Iris pigment epithelial cell (primary cell): ENCODE results near the gene EPS8L1.
A peak's percentile ranks its signal among the peaks of the same experiment; 100 is the strongest.
"Not testable (repeated sequence)": the region's sequence is repeated elsewhere in the genome, so short reads cannot be mapped to it uniquely, and the experiment has no call there.

Experiments
- DNase-seq: peaks from one replicate; pipeline ENCODE4 v3.0.0-alpha.2; 2011; ENCODE audit warnings: low read depth

Gene EPS8L1

GRCh38 chr19:55075371-55075998 lies at the start of gene EPS8L1:
EPS8L1 (plus strand) TSS chr19:55075869; CDS start chr19:55076445, 576 bp downstream.
- no peak for DNase-seq

- not testable (repeated sequence) for DNase-seq
Measured at GRCh38 chr19:55027140-55027471, 48.6 kb upstream of the EPS8L1 start.

GRCh38 chr19:55027472-55028337 lies 48.0 kb upstream of the EPS8L1 start:
- DNase-seq, result peak; percentile 3

GRCh38 chr19:55028757-55029156 lies 46.9 kb upstream of the EPS8L1 start:
- DNase-seq, result no peak

- DNase-seq, result no peak
Measured at GRCh38 chr19:55031178-55031577, 44.5 kb upstream of the EPS8L1 start.

- DNase-seq, result no peak
Measured at GRCh38 chr19:55032170-55032800, 43.4 kb upstream of the EPS8L1 start.

- not testable (repeated sequence) for DNase-seq
Measured at GRCh38 chr19:55032976-55033643, 42.6 kb upstream of the EPS8L1 start.

GRCh38 chr19:55034751-55035150 lies 40.9 kb upstream of the EPS8L1 start:
- no peak for DNase-seq

- DNase-seq, result no peak
Measured at GRCh38 chr19:55036058-55036457, 39.6 kb upstream of the EPS8L1 start.

- DNase-seq, result not testable (repeated sequence)
Measured at GRCh38 chr19:55037603-55038002, 38.1 kb upstream of the EPS8L1 start.

GRCh38 chr19:55040654-55041053 lies 35.0 kb upstream of the EPS8L1 start:
- not testable (repeated sequence) for DNase-seq

GRCh38 chr19:55041244-55041626 lies 34.4 kb upstream of the EPS8L1 start:
- DNase-seq, result no peak

GRCh38 chr19:55041627-55042343 lies 33.9 kb upstream of the EPS8L1 start:
- no peak for DNase-seq

GRCh38 chr19:55042344-55042678 lies 33.4 kb upstream of the EPS8L1 start:
- DNase-seq, result no peak

GRCh38 chr19:55042688-55043087 lies 33.0 kb upstream of the EPS8L1 start:
- DNase-seq, result no peak

- DNase-seq, result no peak
Measured at GRCh38 chr19:55044286-55044685, 31.4 kb upstream of the EPS8L1 start.

GRCh38 chr19:55044771-55045716 lies 30.6 kb upstream of the EPS8L1 start:
- DNase-seq, result no peak

- no peak for DNase-seq
Measured at GRCh38 chr19:55046975-55047622, 28.6 kb upstream of the EPS8L1 start.

GRCh38 chr19:55047951-55048350 lies 27.7 kb upstream of the EPS8L1 start:
- no peak for DNase-seq

GRCh38 chr19:55048446-55048845 lies 27.2 kb upstream of the EPS8L1 start:
- DNase-seq, result no peak
